BLaER1 treated with 17β-estradiol and CSF1 and Interleukin-3, amounts not matched to agents 10 nM and 100 nM (cell line): ENCODE results near the gene ZNF541.

ENCODE experiments used
- H3K27ac ChIP-seq, 11 experiments: shearing (Covaris generic); formaldehyde crosslinking; 2 replicates each; pipeline ENCODE4 v1.8.1; 2022
- H3K27me3 ChIP-seq, 11 experiments: shearing (Covaris generic); formaldehyde crosslinking; 2 replicates each; pipeline ENCODE4 v1.8.1; 2022
- H3K36me3 ChIP-seq, 11 experiments: shearing (Covaris generic); formaldehyde crosslinking; 2 replicates each; pipeline ENCODE4 v1.8.1; 2022
- H3K4me1 ChIP-seq, 10 experiments: shearing (Covaris generic); formaldehyde crosslinking; 2 replicates each; pipeline ENCODE4 v1.8.1; 2022
- H3K4me2 ChIP-seq, 11 experiments: shearing (Covaris generic); formaldehyde crosslinking; 2 replicates each; pipeline ENCODE4 v1.8.1; 2022
- H3K4me3 ChIP-seq, 10 experiments: shearing (Covaris generic); formaldehyde crosslinking; 2 replicates each; pipeline ENCODE4 v1.8.1; 2022
- H3K9ac ChIP-seq, 11 experiments: shearing (Covaris generic); formaldehyde crosslinking; 2 replicates each; pipeline ENCODE4 v1.8.1; 2022
- H3K9me3 ChIP-seq, 11 experiments: shearing (Covaris generic); formaldehyde crosslinking; replicated peaks in 1 of 11; 2 replicates each; pipeline ENCODE4 v1.8.1; 2022
- H4K20me1 ChIP-seq, 11 experiments: shearing (Covaris generic); formaldehyde crosslinking; 2 replicates each; pipeline ENCODE4 v1.8.1; 2022
- Cebpa-rat ChIP-seq, 11 experiments: shearing (Covaris generic); IDR thresholded peaks; 2 replicates each; pipeline ENCODE4 v1.8.1; 2022

ZNF541 gene

GRCh38 chr19:47523473-47523872 lies 49.5 kb downstream of the ZNF541 start:
- TF ChIP-seq Cebpa-rat (IDR thresholded peaks at IDR 0.05), result peak in 6 of 11 experiments; percentile 18 to 57 (median 46); a peak in 6 of 22 replicates
- peak overlapping the region; percentile 54 to 86 (median 63) for H3K4me2 ChIP-seq
- peak overlapping the region in 8 of 11 experiments; percentile 7 to 60 (median 44); a peak in 10 of 22 replicates for H3K9ac ChIP-seq
- H3K9me3 ChIP-seq, result no peaks in the 10 kb centered on the region
- peaks cover 0 to 30% (median 0%) of the 10 kb centered on the region in 11 experiments; a peak in 6 of 22 replicates for H4K20me1 ChIP-seq
- peaks cover 31 to 40% (median 38%) of the 10 kb centered on the region in 11 experiments for H3K27me3 ChIP-seq
- peaks cover 12 to 44% (median 33%) of the 10 kb centered on the region in 10 experiments for H3K4me1 ChIP-seq
- H3K27ac ChIP-seq, result peak overlapping the region in 9 of 11 experiments; percentile 27 to 73 (median 62); a peak in 16 of 22 replicates
- H3K4me3 ChIP-seq, result no peak overlapping the region
- H3K36me3 ChIP-seq, result no peaks in the 10 kb centered on the region
